IMR-90 (cell line): ENCODE data around the gene TSSK2. TPM values are rescaled to one million over a fixed set of nuclear protein-coding genes. Genes with fewer than 3 reads are reported as not detected.

ENCODE experiments used
- ATAC-seq: fragments of 200-7000 bp; cut with Tn5 transposase; 2 replicates; pipeline ENCODE4 v1.9.1; 2020; ENCODE audit warnings: low read depth, mild to moderate bottlenecking, moderate library complexity
- BruUV-seq: library from RNA; stranded (reverse); fragments of 400-500 nt; replicated peaks from 2 replicates; lab custom pipeline; 2021; lab: Mats Ljungman, UMichigan
- CTCF ChIA-PET: fragments of 300-600 bp; formaldehyde crosslinking; extraction: SDS; loops from one replicate; lab custom pipeline; 2021; ENCODE audit warnings: antibody characterized with exemption; lab: Yijun Ruan, JAX
- POLR2A ChIA-PET: fragments of 300-600 bp; sonication (Branson Sonifier 250); formaldehyde crosslinking; loops from one replicate; lab custom pipeline; 2022; ENCODE audit warnings: antibody characterized with exemption; ENCODE audit not compliant: unreplicated experiment; lab: Charles Lee
- DNase-seq: peaks from one replicate; pipeline ENCODE4 v3.0.0; 2013
- H2AFZ ChIP-seq: replicated peaks from 2 replicates; pipeline ENCODE3; 2013; ENCODE audit warnings: low read length, mild to moderate bottlenecking; ENCODE audit not compliant: poor library complexity
- H2AK5ac ChIP-seq: 2 replicates; pipeline ENCODE4 v1.6.1; 2013; ENCODE audit warnings: low read depth, low read length, inconsistent platforms
- H2AK9ac ChIP-seq: replicated peaks from 2 replicates; pipeline ENCODE3; 2013; ENCODE audit warnings: mild to moderate bottlenecking, low read depth, low read length, moderate library complexity; ENCODE audit not compliant: poor library complexity
- H2BK120ac ChIP-seq: 2 replicates; pipeline ENCODE4 v1.6.1; 2013; ENCODE audit warnings: low read depth, low read length, inconsistent platforms
- H2BK15ac ChIP-seq: 3 replicates; pipeline ENCODE4 v1.6.1; 2013; ENCODE audit warnings: low read depth, low read length, inconsistent platforms
- H2BK20ac ChIP-seq: 2 replicates; pipeline ENCODE4 v1.6.1; 2013; ENCODE audit warnings: low read depth, mild to moderate bottlenecking, inconsistent platforms, low read length, moderate library complexity
- H2BK5ac ChIP-seq: 2 replicates; pipeline ENCODE4 v1.6.1; 2013; ENCODE audit warnings: mild to moderate bottlenecking, low read depth, low read length, inconsistent platforms; ENCODE audit not compliant: poor library complexity, severe bottlenecking
- H3K14ac ChIP-seq: replicated peaks from 2 replicates; pipeline ENCODE4 v1.6.1; 2013; ENCODE audit warnings: low read depth, low read length, inconsistent platforms
- H3K18ac ChIP-seq: 2 replicates; pipeline ENCODE4 v1.6.1; 2013; ENCODE audit warnings: low read depth, low read length, control low read depth
- H3K23ac ChIP-seq: 2 replicates; pipeline ENCODE4 v1.6.1; 2013; ENCODE audit warnings: low read depth, low read length, inconsistent platforms
- H3K27ac ChIP-seq: 2 replicates; pipeline ENCODE4 v1.5.1; 2013; ENCODE audit warnings: mild to moderate bottlenecking, control low read depth, low read length; ENCODE audit not compliant: insufficient read depth
- H3K27me3 ChIP-seq: 2 replicates; pipeline ENCODE4 v1.6.1; 2013; ENCODE audit warnings: low read length; ENCODE audit not compliant: control insufficient read depth, insufficient read depth
- H3K36me3 ChIP-seq: 2 replicates; pipeline ENCODE4 v1.6.1; 2013; ENCODE audit warnings: low read length, mixed read lengths; ENCODE audit not compliant: control insufficient read depth, insufficient read depth
- H3K4ac ChIP-seq: 2 replicates; pipeline ENCODE4 v1.6.1; 2013; ENCODE audit warnings: low read depth, low read length, inconsistent platforms
- H3K4me1 ChIP-seq: 2 replicates; pipeline ENCODE4 v1.6.1; 2013; ENCODE audit warnings: low read length, mixed read lengths; ENCODE audit not compliant: control insufficient read depth, insufficient read depth
- H3K4me2 ChIP-seq: 2 replicates; pipeline ENCODE4 v1.6.1; 2013; ENCODE audit warnings: low read depth, mild to moderate bottlenecking, control low read depth, low read length, moderate library complexity
- H3K4me3 ChIP-seq: 2 replicates; pipeline ENCODE4 v1.5.1; 2013; ENCODE audit warnings: low read depth, mild to moderate bottlenecking, control low read depth, low read length, moderate library complexity; ENCODE audit not compliant: insufficient read depth
- H3K56ac ChIP-seq: 2 replicates; pipeline ENCODE4 v1.6.1; 2013; ENCODE audit warnings: low read length, inconsistent platforms; ENCODE audit not compliant: insufficient read depth; ENCODE audit errors: extremely low read depth
- H3K79me1 ChIP-seq, 2 experiments: 2 replicates each; pipeline ENCODE4 v1.6.1; 2013; ENCODE audit warnings: low read length in 2 of 2, inconsistent platforms in 1 of 2, low read depth in 1 of 2
- H3K9ac ChIP-seq: 2 replicates; pipeline ENCODE4 v1.6.1; 2013; ENCODE audit warnings: low read depth, low read length, control low read depth
- H3K9me1 ChIP-seq: 2 replicates; pipeline ENCODE4 v1.6.1; 2013; ENCODE audit warnings: low read length, inconsistent platforms; ENCODE audit not compliant: insufficient read depth
- H3K9me3 ChIP-seq: 2 replicates; pipeline ENCODE4 v1.6.1; 2013; ENCODE audit warnings: low read length; ENCODE audit not compliant: control insufficient read depth, insufficient read depth
- H4K20me1 ChIP-seq: 2 replicates; pipeline ENCODE4 v1.6.1; 2013; ENCODE audit warnings: low read length, inconsistent platforms; ENCODE audit not compliant: insufficient read depth
- H4K5ac ChIP-seq: 2 replicates; pipeline ENCODE4 v1.6.1; 2013; ENCODE audit warnings: mild to moderate bottlenecking, low read depth, low read length, control low read depth
- H4K8ac ChIP-seq, 2 experiments: 2 replicates each; pipeline ENCODE4 v1.6.1; 2013; ENCODE audit warnings: low read depth in 2 of 2, low read length in 2 of 2, control low read depth in 1 of 2, inconsistent platforms in 1 of 2
- H4K91ac ChIP-seq: 2 replicates; pipeline ENCODE4 v1.6.1; 2013; ENCODE audit warnings: low read depth, low read length, inconsistent platforms; ENCODE audit not compliant: insufficient read depth
- NFE2L2 ChIP-seq: fragments of 150-350 bp; IDR thresholded peaks from 2 replicates; pipeline ENCODE4 v1.6.1; 2016; ENCODE audit warnings: low read depth, mild to moderate bottlenecking, low read length
- SMC3 ChIP-seq: fragments of 150-350 bp; IDR thresholded peaks from 2 replicates; pipeline ENCODE4 v1.6.1; 2016; ENCODE audit warnings: low read depth, mild to moderate bottlenecking, antibody characterized with exemption, low read length, moderate library complexity
- whole genome bisulfite sequencing, 2 experiments: methylation state at CpG; one replicate each; pipeline versions ENCODE4 v1.1.5 to v1.1.7; 2013; ENCODE audit warnings: missing lambda C conversion rate in 2 of 2; ENCODE audit not compliant: insufficient read length in 1 of 2; ENCODE audit errors: extremely low coverage in 2 of 2; 5-methylcytosine and 5-hydroxymethylcytosine counted together
- dilution Hi-C: fragments of 300-500 bp; cut with HindIII; formaldehyde crosslinking; loops from one replicate; pipeline ENCODE4 v1.14.3; 2018; ENCODE audit warnings: low sequenced_read_pairs; ENCODE audit not compliant: unreplicated experiment
- in situ Hi-C: fragments of 300-500 bp; cut with MboI; formaldehyde crosslinking; loops from 3 replicates; pipeline ENCODE4 v1.14.3; 2019; ENCODE audit warnings: low sequenced_read_pairs, inconsistent platforms, mixed read lengths
- intact Hi-C: fragments of 100-400 bp; cut with micrococcal nuclease; formaldehyde crosslinking; loops from 2 replicates; pipeline ENCODE4 v1.10.0; 2022
- polyA plus RNA-seq, 3 experiments: library from polyadenylated mRNA; depleted of rRNA; stranded (reverse); fragments of >200 nt; gene quantifications; 2 replicates each; pipeline ENCODE4 v1.2.3, GENCODE V29; 2012; ENCODE audit warnings: low replicate concordance in 1 of 3
- total RNA-seq: library from RNA; depleted of rRNA; stranded (reverse); fragments of >200 nt; gene quantifications from 2 replicates; pipeline ENCODE4 v1.2.3, GENCODE V29; 2012

TSSK2 gene
- total and polyA plus RNA-seq, 2 of the 4 experiments (the other 2 are of a cell fraction): not detected

DNA sequence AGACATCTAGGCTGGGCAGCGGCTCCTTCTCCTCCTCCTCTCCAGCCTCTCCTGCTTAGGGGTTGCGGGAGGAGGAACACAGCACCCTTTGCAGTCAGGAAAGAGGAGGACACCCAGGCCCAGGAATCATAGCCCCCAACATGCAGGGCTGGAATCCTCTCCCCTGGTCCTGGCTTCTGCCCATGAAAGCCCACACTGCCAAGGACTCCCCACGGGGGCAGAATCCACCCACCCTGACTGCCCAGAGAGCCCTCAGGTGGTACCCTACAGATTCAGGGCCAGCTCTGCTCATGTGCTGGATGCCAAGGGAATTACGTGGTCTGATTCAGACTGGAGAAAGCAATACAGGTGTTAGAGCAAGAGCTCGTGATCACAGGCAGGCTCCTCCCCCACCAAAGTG, 8.9 kb downstream of the TSSK2 start:
- H2AK5ac ChIP-seq: no peak overlapping the region
- H3K27me3 ChIP-seq: no peaks in the 10 kb centered on the region
- no peak overlapping the region for H3K4ac ChIP-seq
- H3K18ac ChIP-seq: no peak overlapping the region
- ChIA-PET CTCF (no interaction called here), POLR2A (no interaction called here)
- H4K20me1 ChIP-seq: peaks cover 4% of the 10 kb centered on the region
- H2AFZ ChIP-seq: no peak overlapping the region
- H4K91ac ChIP-seq: no peak overlapping the region
- no peak overlapping the region for H2AK9ac ChIP-seq
- H4K8ac ChIP-seq: no peak overlapping the region
- H3K4me3 ChIP-seq: no peak overlapping the region
- H3K4me1 ChIP-seq: no peaks in the 10 kb centered on the region
- H3K27ac ChIP-seq: no peak overlapping the region
- H2BK15ac ChIP-seq: no peak overlapping the region
- no peak overlapping the region for H2BK120ac ChIP-seq
- H3K9me1 ChIP-seq: 0 out of 2 replicates have a peak, but pooled peaks cover 3% of the 10 kb centered on the region
- in situ Hi-C loops (no loop called here), intact Hi-C loops (no loop called here), dilution Hi-C loops (no loop called here)
- 90% methylated on average over 2 of the region's 5 CpGs; no CpG with 5 or more reads in 1 of the 2 experiments for WGBS, 2 experiments
- DNase-seq (no peak), ATAC-seq (no peak)
- H4K5ac ChIP-seq: no peak overlapping the region
- TF ChIP-seq SMC3 (no peak), NFE2L2 (no peak)
- no peak overlapping the region for H3K14ac ChIP-seq
- H3K56ac ChIP-seq: no peak overlapping the region
- H3K4me2 ChIP-seq: no peak overlapping the region
- H3K9ac ChIP-seq: no peak overlapping the region
- H3K36me3 ChIP-seq: peaks cover 64% of the 10 kb centered on the region
- H2BK20ac ChIP-seq: no peak overlapping the region
- BruUV-seq: no TSS peak
- H2BK5ac ChIP-seq: no peak overlapping the region
- no peak overlapping the region for H3K23ac ChIP-seq
- H3K9me3 ChIP-seq: no peaks in the 10 kb centered on the region
- peaks cover 7 to 27% of the 10 kb centered on the region in 2 experiments for H3K79me1 ChIP-seq
